Kasumi-1 (cell line): ENCODE measurements around the gene CEP295NL.
"Not testable (repeated sequence)": the region's sequence is repeated elsewhere in the genome, so short reads cannot be mapped to it uniquely, and the experiment has no call there.

Experiments
- DNase-seq, 2 experiments: peaks; one replicate each; lab custom pipeline; 2025; lab: John Stamatoyannopoulos, UW

CEP295NL gene, protein sequence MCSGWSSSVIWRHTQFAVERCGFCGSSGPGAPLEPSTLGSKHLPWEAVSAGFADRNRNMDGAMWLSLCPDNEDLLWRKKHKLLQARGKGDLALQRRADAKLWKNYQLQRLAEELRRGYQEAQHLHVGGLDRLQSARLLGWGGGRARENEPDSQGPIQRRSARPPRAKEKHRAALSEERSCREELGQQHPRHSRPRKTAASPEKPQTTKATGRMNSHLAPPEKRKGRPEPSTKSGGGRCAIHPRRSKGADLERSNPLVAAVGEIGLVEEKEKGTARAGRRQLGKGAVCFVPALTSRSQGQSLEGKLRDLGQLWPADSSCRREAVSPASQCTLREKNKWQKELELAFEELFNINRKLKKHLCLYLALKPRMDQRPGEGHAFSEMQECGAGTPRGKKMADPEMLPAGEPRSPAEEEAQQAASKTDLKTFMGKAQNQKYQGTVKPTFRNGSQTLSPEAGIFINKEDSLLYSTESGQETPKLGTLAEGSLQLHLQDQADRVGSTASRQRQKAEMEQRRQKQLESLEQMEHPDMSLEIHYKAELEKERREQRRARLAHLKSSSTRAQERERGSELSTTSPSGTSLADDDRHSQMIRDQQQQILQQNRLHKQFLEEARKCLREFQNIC

DNA sequence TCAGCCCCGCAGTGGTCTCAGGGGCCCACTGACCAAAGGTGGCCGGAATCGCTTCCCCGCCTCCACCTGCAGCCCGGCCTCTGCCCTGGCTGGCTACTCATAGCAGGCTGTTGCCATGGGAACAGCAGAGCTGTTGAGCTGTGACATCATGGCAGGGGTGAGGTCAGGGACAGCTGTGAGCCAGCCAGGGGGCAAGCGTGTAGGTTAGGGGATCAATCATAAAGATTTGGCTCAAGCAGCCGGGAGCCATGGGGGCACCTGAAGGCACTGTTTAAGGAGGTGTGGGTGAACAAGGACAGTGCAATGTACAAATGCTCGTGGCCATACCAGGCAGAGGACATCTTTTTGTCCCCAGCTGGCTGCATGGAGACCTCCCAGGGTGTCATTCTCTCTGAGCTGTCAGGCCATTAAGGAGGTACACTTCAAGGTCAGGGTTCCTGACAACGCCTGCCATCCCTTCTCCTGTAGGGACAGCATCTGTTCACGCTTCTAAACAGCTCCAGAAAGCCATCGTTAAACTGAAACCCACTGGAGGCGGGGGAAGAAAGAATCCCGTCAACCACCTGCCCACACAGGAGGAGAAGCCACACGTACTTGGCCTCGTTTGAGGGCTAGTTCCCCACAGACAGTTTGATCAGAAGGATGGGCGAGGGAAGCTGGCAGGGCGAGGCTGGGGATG is at the start of gene CEP295NL:
CEP295NL (minus strand) TSS at position 101 of the 679 bp plus-strand sequence. CDS start 1,373 bp downstream, outside the sequence.
- no peak for DNase-seq

DNA sequence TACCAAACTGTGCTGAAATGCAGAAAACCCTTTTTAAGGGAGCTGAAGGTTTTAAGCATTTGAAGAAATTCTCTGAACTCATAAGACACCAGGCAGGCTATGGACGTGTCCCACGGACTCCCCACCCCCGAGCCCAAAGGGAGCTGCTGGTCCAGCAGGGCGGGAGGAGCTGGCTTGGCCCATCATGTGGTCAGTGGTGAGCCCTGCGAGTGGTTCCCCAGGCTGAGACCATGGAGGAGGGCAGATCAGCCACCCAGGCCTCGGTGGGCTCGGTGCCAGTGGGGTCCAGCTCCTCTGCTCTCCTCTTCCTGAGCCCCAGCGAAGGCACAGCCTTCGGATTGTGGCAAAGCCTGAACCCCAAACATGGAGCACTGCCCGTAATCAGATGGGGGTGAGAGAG is 49.7 kb upstream of the CEP295NL start:
- no peak for DNase-seq

DNA sequence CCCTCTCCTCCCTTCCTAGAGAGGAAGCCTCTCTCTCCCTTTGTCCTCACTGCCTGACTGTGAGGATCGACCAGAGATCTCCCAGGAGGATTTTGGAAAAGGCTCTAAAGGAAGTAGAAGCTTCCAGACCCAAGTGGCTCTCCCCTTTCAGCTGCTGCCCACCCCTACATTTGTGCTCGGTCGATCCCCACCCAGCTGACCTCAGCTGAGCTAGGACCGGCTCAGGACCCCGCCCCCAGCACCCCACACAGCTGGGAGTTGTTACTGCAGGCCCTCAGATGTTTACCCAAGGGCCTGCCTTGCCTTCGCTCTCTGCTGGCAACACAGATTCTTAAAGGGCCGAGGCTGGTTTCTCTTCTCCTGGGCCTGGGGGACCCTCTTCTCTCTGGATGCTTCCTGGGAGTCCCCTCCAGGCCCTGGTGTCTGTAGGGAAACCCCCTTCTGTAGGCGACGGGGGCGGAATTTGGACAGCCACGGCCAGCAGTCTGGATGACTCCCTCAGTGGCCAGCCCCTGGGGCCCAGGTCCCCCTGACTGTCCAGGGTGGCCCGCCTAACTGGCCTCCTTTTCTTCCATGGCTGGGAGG is 49.1 kb upstream of the CEP295NL start:
- no peak for DNase-seq

DNA sequence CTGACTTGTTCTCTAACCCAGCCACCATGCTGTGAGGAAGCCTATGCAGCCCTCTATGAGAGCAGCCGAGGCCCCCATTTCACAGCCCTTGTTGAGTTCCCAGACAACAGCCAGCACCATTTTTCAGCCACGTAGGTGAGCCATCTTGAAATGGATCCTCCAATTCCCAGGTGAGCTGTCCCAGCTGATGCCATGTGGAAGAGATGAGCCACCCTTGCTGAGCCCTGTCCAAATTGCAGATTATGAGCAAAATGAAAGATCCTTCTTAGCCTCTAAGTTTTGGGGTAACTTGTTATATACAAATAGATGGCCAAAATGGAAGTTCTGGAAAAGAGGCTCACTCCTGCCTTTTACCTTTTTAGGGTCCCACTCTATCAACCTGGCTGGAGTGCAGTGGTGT is 47.9 kb upstream of the CEP295NL start:
- no peak for DNase-seq

DNA sequence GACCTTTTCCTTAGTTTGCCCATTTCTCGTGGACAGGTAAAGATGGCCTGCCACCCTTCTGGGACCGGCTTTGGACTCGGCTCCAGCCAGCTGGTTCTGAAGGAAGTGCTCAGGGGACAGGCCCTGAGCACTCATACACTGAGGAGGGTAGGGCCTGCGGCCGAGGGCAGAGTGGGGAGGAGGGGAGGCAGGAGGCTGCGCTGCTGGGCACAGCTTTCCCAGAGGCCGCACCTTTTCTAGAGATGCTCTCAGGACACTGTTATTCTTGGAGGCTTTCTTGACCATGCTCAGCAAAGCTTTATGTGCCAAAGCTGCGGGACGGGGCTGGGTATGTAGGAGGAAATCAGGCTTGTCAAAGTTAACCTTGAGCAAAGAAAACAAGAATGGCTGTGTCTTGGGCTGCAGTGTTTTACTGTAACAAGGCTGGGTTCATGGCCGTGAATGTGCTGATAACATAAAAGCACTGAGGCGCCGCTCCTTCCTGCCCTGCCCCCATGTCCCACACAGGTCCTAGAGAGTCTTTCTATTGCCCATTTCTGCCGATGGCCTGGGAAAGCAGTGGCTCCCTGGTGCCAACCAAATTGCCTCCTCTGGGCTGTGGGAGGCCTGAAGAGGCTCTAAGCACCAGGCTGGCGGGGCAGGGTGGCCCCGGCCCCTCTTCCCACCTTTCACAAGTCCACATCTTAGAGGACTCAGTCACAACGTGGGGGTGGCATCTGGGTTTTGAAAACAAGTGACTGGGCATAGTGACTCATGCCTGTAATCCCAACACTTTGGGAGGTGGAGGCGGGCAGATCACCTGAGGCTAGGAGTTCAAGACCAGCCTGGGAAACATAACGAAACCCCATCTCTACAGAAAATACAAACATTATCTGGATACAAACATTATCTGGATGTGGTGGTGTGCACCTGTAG is 44.5 kb upstream of the CEP295NL start:
- no peak for DNase-seq

DNA sequence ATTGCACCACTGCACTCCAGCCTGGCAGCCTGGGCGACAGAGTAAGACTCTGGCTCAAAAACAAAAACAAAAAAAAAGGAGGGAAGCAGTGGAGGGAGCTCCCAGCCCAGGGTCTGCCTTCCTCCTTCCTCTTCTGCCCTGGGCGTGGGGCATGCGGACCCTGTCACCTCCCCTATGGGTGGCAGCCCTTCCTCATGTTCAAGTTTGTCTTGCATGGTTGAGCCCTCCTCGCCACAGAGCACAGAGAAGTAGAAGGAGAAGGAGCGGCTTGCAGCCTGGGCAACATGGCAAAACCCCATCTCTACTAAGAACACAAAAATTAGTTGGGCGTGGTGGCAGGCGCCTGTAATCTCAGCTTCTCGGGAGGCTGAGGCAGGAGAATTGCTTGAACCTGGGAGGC is 43.6 kb upstream of the CEP295NL start:
- no peak for DNase-seq

DNA sequence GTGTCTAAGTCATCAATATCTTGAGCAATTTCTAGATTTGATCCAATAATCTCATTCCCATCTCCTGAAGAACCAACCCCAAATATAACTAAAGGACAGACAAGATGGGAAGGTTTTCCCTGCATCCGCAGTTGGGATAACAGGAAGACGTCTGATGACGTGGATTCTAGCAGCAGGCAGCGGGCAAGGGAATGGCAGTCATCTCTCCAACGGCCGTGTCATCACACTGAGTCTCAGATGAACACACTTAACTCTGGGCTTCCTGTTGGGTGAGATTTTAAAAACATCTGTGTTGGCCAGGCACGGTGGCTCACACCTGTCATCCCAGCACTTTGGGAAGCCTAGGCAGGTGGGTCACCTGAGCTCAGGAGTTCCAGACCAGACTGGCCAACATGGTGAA is 43.1 kb upstream of the CEP295NL start:
- no peak for DNase-seq

DNA sequence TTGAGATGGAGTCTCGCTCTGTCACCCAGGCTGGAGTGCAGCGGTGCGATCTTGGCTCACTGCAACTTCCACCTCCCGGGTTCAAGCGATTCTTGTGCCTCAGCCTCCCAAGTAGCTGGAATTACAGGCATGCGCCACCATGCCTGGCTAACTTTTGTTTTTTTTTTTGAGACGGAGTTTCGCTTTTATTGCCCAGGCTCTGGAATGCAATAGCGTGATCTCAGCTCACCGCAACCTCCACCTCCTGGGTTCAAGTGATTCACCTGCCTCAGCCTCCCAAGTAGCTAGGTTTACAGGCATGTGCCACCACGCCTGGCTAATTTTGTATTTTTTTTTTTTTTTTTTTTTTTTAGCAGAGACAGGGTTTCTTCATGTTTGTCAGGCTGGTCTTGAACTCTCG is 42.5 kb upstream of the CEP295NL start:
- DNase-seq = not testable (repeated sequence)

DNA sequence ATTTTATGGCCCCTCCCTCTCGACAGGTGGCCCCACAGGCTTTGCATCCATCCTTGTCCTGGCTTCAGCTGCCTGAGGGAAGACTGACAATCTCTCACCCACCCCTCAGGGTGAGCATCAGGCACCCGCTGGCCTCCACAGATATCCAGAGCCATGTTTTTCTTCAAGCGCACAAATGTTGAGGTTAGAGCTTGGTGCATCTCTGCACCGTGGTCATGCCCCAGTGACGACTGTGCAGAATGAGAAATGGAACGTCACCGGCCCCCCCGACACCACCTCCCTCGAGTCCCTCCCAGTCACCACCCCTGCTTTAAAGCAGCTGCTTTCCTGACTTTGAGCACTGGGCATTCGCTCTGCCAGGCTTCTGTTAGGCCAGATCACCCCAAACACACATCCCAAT is 42.0 kb upstream of the CEP295NL start:
- DNase-seq = no peak

DNA sequence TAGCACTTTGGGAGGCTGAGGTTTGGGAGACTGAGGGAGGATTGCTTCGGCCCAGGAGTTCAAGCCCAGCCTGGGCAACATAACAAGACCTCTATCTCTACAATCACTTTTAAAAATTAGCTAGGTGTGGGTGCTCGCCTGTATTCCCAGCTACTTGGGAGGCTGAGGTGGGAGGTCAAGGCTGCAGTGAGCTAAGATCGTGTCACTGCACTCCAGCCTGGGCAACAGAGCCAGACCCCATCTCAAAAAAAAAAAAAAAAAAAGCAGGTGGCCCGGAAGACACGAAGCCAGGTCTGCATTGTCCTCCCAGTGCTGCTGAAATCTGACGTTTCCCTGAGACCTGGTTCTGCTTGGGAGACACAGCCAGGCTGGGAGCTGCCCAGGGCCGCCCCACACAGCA is 41.0 kb upstream of the CEP295NL start:
- no peak for DNase-seq

DNA sequence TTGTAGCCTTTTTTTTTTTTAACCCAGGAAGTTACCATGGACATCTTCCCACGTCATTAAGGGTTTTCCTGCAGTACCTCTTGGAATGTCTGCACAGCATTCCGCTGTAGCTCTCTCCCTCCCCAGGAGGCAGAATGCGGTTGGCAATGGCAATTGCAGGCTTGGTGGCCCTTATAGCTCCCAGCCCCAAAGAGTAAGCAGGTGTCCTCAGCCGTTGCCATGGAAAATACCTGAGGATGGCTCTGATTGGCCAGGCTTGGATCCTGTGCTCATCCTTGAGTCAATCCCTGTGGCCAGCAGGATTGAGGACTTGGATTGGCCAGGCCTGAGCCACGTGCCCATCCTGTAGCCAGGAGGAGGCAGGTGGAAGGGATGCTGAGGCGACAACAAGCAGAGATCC is 37.7 kb upstream of the CEP295NL start:
- DNase-seq = no peak

DNA sequence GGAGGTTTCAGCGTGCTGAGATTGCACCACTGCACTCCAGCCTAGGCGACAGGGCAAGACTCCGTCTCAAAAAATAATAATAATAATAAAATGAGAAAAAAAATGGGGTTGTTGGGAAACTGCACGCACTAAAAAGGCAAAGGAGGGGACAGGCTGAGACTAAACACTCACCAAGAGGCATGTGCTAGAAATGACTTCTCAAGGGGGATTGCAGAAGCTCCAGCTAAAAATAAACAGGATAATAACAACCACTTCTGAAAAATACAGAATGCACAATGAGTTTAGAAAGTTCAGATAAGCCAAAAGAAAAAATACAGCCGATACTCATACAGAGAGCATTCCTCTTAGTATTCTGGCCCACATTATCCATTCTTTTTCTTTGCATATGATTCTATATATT is 37.3 kb upstream of the CEP295NL start:
- DNase-seq = no peak

DNA sequence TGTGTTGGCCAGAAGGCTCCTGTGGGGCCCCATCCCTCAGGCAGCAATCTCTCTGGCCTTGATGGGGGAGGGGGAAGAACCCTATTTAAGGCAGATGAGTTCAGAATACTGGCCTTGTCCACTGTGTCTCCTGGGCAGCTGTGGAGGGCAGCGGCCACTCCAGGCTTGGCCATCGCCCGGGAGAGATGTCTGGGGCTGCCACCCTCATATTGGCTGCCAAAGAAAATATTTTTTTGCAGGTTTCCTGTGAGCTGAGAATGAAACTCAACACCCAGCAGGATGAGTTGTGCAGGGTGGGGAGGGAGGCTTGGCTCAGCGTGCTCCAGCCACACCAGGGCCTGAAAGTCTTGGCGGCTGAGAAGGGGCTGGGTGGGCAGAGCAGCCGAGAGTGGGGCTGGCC is 36.6 kb upstream of the CEP295NL start:
- DNase-seq = no peak

DNA sequence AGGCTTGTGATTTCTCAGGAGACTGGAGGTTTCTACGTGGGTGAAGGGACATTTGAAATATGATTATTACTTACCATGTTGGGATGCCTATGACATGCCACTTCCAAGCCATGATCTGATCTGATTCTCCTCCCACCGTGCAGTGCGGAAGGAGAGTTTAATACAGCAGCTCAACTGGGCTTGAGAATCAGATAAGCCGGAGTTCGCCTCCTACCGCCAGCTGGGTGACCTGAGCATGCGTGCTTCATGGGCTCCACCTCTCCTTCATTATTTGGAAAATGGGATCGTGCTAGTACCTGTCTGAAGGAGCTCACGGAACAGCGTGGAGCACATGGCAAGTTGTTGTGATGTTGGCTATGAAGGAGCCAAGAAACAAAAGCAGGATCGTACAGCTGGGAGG is 34.6 kb upstream of the CEP295NL start:
- DNase-seq = no peak

DNA sequence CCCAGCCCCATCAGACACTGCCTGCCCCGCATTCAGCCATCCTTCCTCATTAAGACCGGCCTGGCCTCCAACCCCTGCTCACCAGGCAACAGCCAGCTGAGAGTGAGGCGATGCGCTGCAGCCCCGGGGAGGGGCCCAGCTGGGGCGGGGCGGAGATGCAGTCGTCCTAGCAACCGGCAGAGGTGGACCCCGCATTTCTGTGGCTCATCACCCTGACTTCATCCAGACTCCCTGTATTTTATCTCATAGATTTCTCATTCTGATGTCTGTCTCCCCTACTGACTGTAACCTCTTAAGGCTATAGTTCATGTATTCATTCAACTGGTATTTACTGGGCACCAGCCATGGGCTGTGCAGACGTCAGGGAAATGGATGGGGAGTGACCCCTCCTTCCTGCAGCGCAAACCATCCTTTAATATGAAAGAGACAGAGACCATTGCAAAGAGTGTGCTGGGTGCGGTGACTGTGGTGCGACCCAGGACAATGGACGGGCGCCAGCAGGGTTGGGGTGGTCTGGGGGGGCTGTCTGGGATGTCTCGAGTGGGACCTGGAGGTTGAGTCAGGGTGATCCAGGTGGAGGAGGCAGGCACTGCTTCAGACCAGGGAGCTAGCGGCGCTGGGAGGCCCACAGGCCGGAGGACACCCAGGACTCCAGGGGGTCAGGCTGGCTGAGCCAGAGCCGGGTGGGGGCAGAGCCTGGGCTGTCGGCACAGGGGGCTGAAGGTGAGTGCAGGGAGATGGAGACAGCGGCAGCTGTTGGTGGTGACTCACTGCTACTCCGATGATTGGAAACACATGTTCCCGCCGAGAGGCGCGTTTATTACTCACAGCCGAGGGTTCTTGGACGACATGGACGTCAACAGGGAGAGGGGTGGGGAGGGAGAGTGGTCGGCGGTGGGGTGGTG is 32.7 kb upstream of the CEP295NL start:
- DNase-seq = no peak

DNA sequence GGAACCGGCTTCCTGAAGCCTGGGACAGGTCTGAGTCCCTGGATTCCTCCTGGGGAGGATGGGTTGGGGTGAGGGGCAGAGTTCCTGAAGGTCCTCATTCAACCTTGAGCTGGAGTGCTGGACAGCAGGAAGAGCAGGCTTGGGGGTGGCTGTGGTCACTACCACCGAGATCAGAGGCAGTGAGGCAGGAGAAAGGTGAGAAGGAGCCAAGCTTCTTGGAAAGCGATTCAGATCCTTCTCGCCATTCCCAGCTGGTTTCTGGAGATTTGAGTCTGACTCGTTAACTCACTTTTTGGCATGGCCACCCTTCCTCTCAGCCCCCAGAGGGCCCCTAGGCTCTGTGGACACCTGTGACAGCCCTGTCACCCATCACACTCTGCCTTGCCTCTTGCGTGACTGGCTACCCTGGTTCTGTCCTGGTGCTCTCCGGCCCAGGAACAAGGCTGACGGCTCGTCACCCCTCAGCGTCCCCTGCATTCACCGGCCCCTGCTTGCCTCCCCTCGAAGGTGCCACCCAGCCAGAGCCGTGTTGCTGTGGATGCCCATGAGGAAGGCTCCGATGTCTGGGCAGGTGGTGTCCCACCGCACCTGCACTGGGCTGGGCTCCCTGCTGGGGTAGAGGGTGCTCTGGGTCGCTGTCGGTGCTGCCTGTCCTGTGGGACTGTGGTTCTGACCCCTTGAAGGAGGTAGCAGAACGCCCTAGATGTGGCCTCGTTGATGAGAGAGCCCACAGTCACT is 31.8 kb upstream of the CEP295NL start:
- DNase-seq = no peak

DNA sequence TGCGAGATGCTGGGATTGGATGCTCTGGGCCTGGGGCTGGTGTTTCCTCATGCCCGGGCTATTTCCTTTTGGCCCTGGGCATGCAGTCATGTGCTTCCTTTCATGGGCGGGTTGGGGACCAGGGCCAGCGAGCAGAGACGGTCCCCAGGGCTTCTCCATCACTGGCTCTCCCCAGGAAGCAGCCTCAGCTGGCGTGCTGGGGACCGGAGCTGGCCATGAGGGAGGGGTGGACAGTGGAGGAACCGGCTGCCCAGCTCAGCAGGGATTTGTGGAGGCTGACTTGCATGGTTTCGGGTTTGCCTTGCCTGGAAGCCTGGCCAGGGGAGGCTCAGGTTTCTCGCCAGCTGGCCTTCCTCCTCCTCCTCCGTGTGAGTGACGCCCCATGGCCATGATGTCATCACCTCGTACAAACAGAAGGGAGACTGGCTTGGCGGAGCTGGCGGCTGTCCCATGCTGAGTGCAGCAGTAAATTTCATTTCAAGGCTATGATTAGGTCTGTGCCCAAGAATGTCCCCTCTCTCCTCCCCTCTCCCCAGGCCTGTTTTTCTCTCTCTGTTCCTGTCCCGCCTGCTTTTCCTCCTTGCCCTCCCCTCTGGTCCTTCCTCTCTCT is 31.1 kb upstream of the CEP295NL start:
- DNase-seq = no peak

DNA sequence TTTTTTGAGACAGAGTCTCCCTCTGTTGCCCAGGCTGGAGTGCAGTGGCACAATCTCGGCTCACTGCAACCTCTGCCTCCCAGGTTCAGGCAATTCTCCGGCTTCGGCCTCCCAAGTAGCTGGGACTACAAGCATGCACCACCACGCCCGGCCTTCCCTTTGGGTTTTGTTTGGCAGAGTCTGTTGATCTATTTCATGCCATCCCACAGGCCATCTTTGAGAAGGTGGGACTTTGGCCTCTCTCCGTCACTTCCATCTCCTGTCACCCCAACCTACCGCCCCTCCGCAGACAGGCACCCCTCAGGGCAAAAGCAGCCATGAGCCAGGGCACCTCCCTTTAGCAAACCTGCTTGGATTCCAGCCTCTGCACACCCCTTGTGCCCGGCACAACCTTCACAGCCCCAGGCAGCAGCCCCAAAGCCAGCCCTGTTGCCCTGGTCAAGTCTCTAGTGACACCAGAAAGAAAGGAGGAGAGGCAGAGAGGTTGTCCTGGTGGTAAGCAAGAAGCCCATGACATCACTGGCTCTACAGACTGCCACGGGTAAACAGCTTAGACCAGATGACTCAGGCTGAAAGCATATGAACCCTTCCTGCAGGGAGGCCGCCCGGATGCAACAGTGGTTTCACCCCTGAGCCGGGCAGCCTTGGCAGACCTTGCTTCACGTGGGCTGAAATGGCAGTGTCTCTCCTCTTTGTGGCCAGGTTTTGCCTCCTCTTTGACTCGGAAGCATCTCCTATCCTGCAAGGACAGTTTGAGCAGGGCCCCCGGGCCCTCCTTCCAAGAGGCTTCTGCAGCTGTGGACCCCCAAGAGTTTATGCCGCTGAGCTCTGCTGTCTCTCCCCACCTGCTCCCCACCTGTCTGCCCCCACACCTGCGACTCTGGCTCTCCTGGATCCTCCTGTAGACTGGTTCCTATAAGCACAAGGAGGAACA is 30.3 kb upstream of the CEP295NL start:
- peak; percentile 20 to 21 for DNase-seq
